H1 (cell line): ENCODE results near the gene IL19. TPM values are rescaled to one million over a fixed set of nuclear protein-coding genes. Genes with fewer than 3 reads are reported as not detected.

Source experiments
- CTCF ChIA-PET: fragments of 300-600 bp; sonication (Branson Sonifier 250); formaldehyde crosslinking; loops from one replicate; lab custom pipeline; 2021; ENCODE audit not compliant: partially characterized antibody; lab: Charles Lee
- POLR2A ChIA-PET: fragments of 300-600 bp; sonication (Branson Sonifier 250); formaldehyde crosslinking; loops from one replicate; lab custom pipeline; 2021; ENCODE audit warnings: inconsistent platforms; ENCODE audit not compliant: partially characterized antibody; lab: Charles Lee
- DNase-seq, 2 experiments: peaks; one replicate each; pipeline versions ENCODE4 v3.0.0 to v3.0.0-alpha.2; 2010 to 2022; ENCODE audit warnings: low spot score in 2 of 2, low read depth in 1 of 2, mixed read lengths in 1 of 2
- FAIRE-seq: peaks from 2 replicates; lab custom pipeline; 2011; peaks lifted over from hg19 to GRCh38; lab: Jason Lieb, UNC
- H2AFZ ChIP-seq: 2 replicates; pipeline ENCODE4 v1.8.1; 2012; ENCODE audit warnings: low read length, inconsistent platforms
- H2AK5ac ChIP-seq: 2 replicates; pipeline ENCODE4 v1.6.1; 2013; ENCODE audit warnings: low read depth, low read length
- H2BK120ac ChIP-seq: replicated peaks from 2 replicates; pipeline ENCODE3; 2013; ENCODE audit warnings: low read depth, low read length, inconsistent platforms
- H2BK12ac ChIP-seq: 2 replicates; pipeline ENCODE4 v1.6.1; 2013; ENCODE audit warnings: low read depth, low read length
- H2BK15ac ChIP-seq: 2 replicates; pipeline ENCODE4 v1.6.1; 2013; ENCODE audit warnings: low read length
- H2BK20ac ChIP-seq: 2 replicates; pipeline ENCODE4 v1.6.1; 2013; ENCODE audit warnings: low read length
- H2BK5ac ChIP-seq: 2 replicates; pipeline ENCODE4 v1.6.1; 2013; ENCODE audit warnings: low read depth, low read length
- H3K14ac ChIP-seq: 2 replicates; pipeline ENCODE4 v1.6.1; 2013; ENCODE audit warnings: inconsistent platforms; ENCODE audit not compliant: insufficient read length
- H3K18ac ChIP-seq: 2 replicates; pipeline ENCODE4 v1.6.1; 2013; ENCODE audit warnings: low read length; ENCODE audit errors: extremely low read depth
- H3K23ac ChIP-seq: 2 replicates; pipeline ENCODE4 v1.6.1; 2013; ENCODE audit warnings: inconsistent platforms; ENCODE audit not compliant: insufficient read length
- H3K23me2 ChIP-seq: 2 replicates; pipeline ENCODE4 v1.6.1; 2013; ENCODE audit warnings: low read depth, low read length
- H3K27ac ChIP-seq: 2 replicates; pipeline ENCODE4 v1.6.1; 2011; ENCODE audit warnings: low read depth, low read length, inconsistent platforms
- H3K27me3 ChIP-seq, 4 experiments: replicated peaks in 1 of 4; 1 replicate in 1 of 4; 2 replicates in 3 of 4; pipeline versions ENCODE4 v1.6.1 to v1.8.1; 2011 to 2013; ENCODE audit warnings: low read length in 3 of 4, mild to moderate bottlenecking in 3 of 4, inconsistent platforms in 2 of 4, mixed read lengths in 2 of 4, moderate library complexity in 1 of 4; ENCODE audit not compliant: control insufficient read depth in 3 of 4, insufficient read depth in 3 of 4; ENCODE audit errors: extremely low read depth in 1 of 4
- H3K36me3 ChIP-seq, 4 experiments: 2 replicates each; pipeline versions ENCODE4 v1.6.1 to v1.8.1; 2011 to 2013; ENCODE audit warnings: mild to moderate bottlenecking in 4 of 4, low read length in 3 of 4, moderate library complexity in 2 of 4, control low read depth in 1 of 4, inconsistent platforms in 1 of 4; ENCODE audit not compliant: insufficient read depth in 4 of 4, control insufficient read depth in 2 of 4
- H3K4ac ChIP-seq: replicated peaks from 2 replicates; pipeline ENCODE3; 2013; ENCODE audit warnings: low read length, low read depth, mixed read lengths, inconsistent platforms; ENCODE audit not compliant: insufficient read length
- H3K4me1 ChIP-seq, 4 experiments: replicated peaks in 1 of 4; 1 replicate in 1 of 4; 2 replicates in 3 of 4; pipeline versions ENCODE4 v1.6.1 to v1.8.1; 2011 to 2013; ENCODE audit warnings: low read length in 3 of 4, inconsistent platforms in 2 of 4, mixed read lengths in 1 of 4; ENCODE audit not compliant: insufficient read depth in 4 of 4, control insufficient read depth in 3 of 4
- H3K4me2 ChIP-seq, 2 experiments: 2 replicates each; pipeline versions ENCODE4 v1.6.1 to v1.8.1; 2011 to 2013; ENCODE audit warnings: low read depth in 2 of 2, low read length in 2 of 2, control low read depth in 1 of 2, inconsistent platforms in 1 of 2, mild to moderate bottlenecking in 1 of 2; ENCODE audit not compliant: insufficient read depth in 1 of 2
- H3K4me3 ChIP-seq, 4 experiments: fragments of 200-600, 300-600 bp in 1 of 4; sonication (generic), shearing (Covaris generic), sonication (Bioruptor Twin) in 1 of 4; 2 replicates each; pipeline versions ENCODE4 v1.5.1 to v1.8.1; 2011 to 2016; ENCODE audit warnings: low read length in 4 of 4, low read depth in 3 of 4, control low read depth in 2 of 4, inconsistent platforms in 2 of 4, mild to moderate bottlenecking in 2 of 4, mixed read lengths in 1 of 4, moderate library complexity in 1 of 4; ENCODE audit not compliant: insufficient read depth in 2 of 4; ENCODE audit errors: extremely low read depth in 1 of 4
- H3K56ac ChIP-seq: replicated peaks from 2 replicates; pipeline ENCODE3; 2013; ENCODE audit warnings: low read depth, mild to moderate bottlenecking, mixed read lengths, low read length, inconsistent platforms; ENCODE audit not compliant: insufficient read length
- H3K79me1 ChIP-seq: 2 replicates; pipeline ENCODE4 v1.6.1; 2013; ENCODE audit warnings: low read depth, low read length, control low read depth
- H3K79me2 ChIP-seq, 2 experiments: 2 replicates each; pipeline versions ENCODE4 v1.6.1 to v1.8.1; 2012 to 2013; ENCODE audit warnings: low read length in 2 of 2, mild to moderate bottlenecking in 2 of 2, inconsistent platforms in 1 of 2; ENCODE audit not compliant: insufficient read depth in 2 of 2, control insufficient read depth in 1 of 2
- H3K9ac ChIP-seq, 4 experiments: replicated peaks in 1 of 4; 1 replicate in 1 of 4; 2 replicates in 3 of 4; pipeline versions ENCODE4 v1.6.1 to v1.8.1; 2011 to 2013; ENCODE audit warnings: low read depth in 3 of 4, low read length in 3 of 4, control low read depth in 2 of 4, mild to moderate bottlenecking in 2 of 4, moderate library complexity in 2 of 4, inconsistent platforms in 1 of 4; ENCODE audit errors: extremely low read depth in 1 of 4
- H3K9me3 ChIP-seq, 2 experiments: 2 replicates each; pipeline versions ENCODE4 v1.6.1 to v1.8.1; 2012 to 2013; ENCODE audit warnings: mild to moderate bottlenecking in 2 of 2, moderate library complexity in 2 of 2, control low read depth in 1 of 2, inconsistent platforms in 1 of 2, low read depth in 1 of 2, low read length in 1 of 2, mixed read lengths in 1 of 2; ENCODE audit not compliant: insufficient read depth in 2 of 2
- H4K20me1 ChIP-seq, 2 experiments: replicated peaks in 1 of 2; 2 replicates each; pipeline versions ENCODE3 to v1.8.1; 2011 to 2013; ENCODE audit warnings: inconsistent platforms in 2 of 2, low read length in 2 of 2, mild to moderate bottlenecking in 1 of 2; ENCODE audit not compliant: insufficient read depth in 2 of 2, control insufficient read depth in 1 of 2
- H4K5ac ChIP-seq: 2 replicates; pipeline ENCODE4 v1.6.1; 2013; ENCODE audit warnings: low read length, low read depth, mixed read lengths, inconsistent platforms; ENCODE audit not compliant: insufficient read length
- H4K8ac ChIP-seq: 2 replicates; pipeline ENCODE4 v1.8.0; 2013; ENCODE audit warnings: mild to moderate bottlenecking, moderate library complexity, low read length, inconsistent platforms; ENCODE audit not compliant: insufficient read depth; ENCODE audit errors: extremely low read depth
- H4K91ac ChIP-seq: replicated peaks from 2 replicates; pipeline ENCODE3; 2013; ENCODE audit warnings: low read length, mixed read lengths, inconsistent platforms; ENCODE audit not compliant: insufficient read length
- KDM1A ChIP-seq: fragments of 200-600, 300-600 bp; sonication (generic); IDR thresholded peaks from 2 replicates; pipeline ENCODE4 v1.7.1; 2016; ENCODE audit warnings: mild to moderate bottlenecking, low read length, borderline replicate concordance
- TCF12 ChIP-seq: IDR thresholded peaks from 2 replicates; pipeline ENCODE4 v1.6.1; 2011; ENCODE audit warnings: low read depth, mild to moderate bottlenecking, low read length
- WGBS, 2 experiments: shearing (Covaris generic) in 1 of 2; methylation state at CpG; one replicate each; pipeline versions ENCODE4 v1.1.6 to v1.1.7; 2013 to 2015; ENCODE audit warnings: low lambda C conversion rate in 2 of 2, mixed read lengths in 2 of 2, inconsistent platforms in 1 of 2, low coverage in 1 of 2, missing lambda C conversion rate in 1 of 2; ENCODE audit not compliant: insufficient replicate concordance in 2 of 2, insufficient coverage in 1 of 2, insufficient read length in 1 of 2; ENCODE audit errors: extremely low coverage in 1 of 2, missing lambda C conversion rate in 1 of 2; 5-methylcytosine and 5-hydroxymethylcytosine counted together
- polyA plus RNA-seq, 7 experiments: library from polyadenylated mRNA; depleted of rRNA in 3 of 7; stranded (reverse) in 5 of 7; unstranded in 2 of 7; fragments of >200 nt in 5 of 7; fragments of 200-250 nt in 2 of 7; gene quantifications; 1 replicate in 5 of 7; 2 replicates in 1 of 7; 4 replicates in 1 of 7; pipeline versions ENCODE4 v1.2.1 to v1.2.3, GENCODE V29; 2011 to 2013; ENCODE audit warnings: missing spikeins in 2 of 7, mixed read lengths in 2 of 7
- total RNA-seq: library from RNA; stranded (reverse); fragmentation: NEBNext Ultra II Directional; extraction: Animal tissue kit (Norgen Biotek cat#: 25700); gene quantifications from 2 replicates; pipeline ENCODE4 v1.2.1, GENCODE V29; 2021

Gene IL19
- total and polyA plus RNA-seq, 2 of the 8 experiments (the other 6 are each of a cell fraction or from before 2014, with no cell fraction given): not detected

- CTCF ChIA-PET: interaction anchor here (0.7 to 3.3 kb wide), 12 partner anchors 11 to 161 kb away, joined by 3 to 13 read pairs (median 4); no protein-coding TSS in a partner anchor
- H3K4me1 ChIP-seq: peaks cover 0 to 7% (median 1%) of the 10 kb centered on the region in 4 experiments; a peak in 2 of 7 replicates
- POLR2A ChIA-PET: no interaction called here
- H3K18ac ChIP-seq: no peak overlapping the region
- H3K23me2 ChIP-seq: no peaks in the 10 kb centered on the region
- no peak overlapping the region for H3K4ac ChIP-seq
- H3K4me3 ChIP-seq: no peak overlapping the region
- no peaks in the 10 kb centered on the region for H3K9me3 ChIP-seq
- 78% methylated on average over 4 of the region's 4 CpGs; no CpG with 5 or more reads in 1 of the 2 experiments for WGBS, 2 experiments
- H2BK12ac ChIP-seq: no peak overlapping the region
- H2AK5ac ChIP-seq: no peak overlapping the region; the same call in 1 of the 2 replicates
- H3K56ac ChIP-seq: no peak overlapping the region
- no peak overlapping the region; the same call in 1 of the 2 replicates for H2BK5ac ChIP-seq
- H4K8ac ChIP-seq: peak overlapping the region; percentile 36; the same call in 1 of the 2 replicates
- H3K79me2 ChIP-seq: no peaks in the 10 kb centered on the region
- no peak overlapping the region for H2BK15ac ChIP-seq
- DNase-seq (no peak), FAIRE-seq (no peak)
- 0 out of 2 replicates have a peak overlapping the region, but pooled peaks have one; percentile 61 for H2AFZ ChIP-seq
- H4K20me1 ChIP-seq: no peaks in the 10 kb centered on the region
- H3K79me1 ChIP-seq: no peaks in the 10 kb centered on the region
- H3K27me3 ChIP-seq: no peaks in the 10 kb centered on the region
- no peak overlapping the region for H2BK120ac ChIP-seq
- no peaks in the 10 kb centered on the region for H3K36me3 ChIP-seq
- H3K9ac ChIP-seq: no peak overlapping the region
- no peak overlapping the region for H4K91ac ChIP-seq
- H3K4me2 ChIP-seq: no peak overlapping the region
- H3K14ac ChIP-seq: no peak overlapping the region
- H3K27ac ChIP-seq: no peak overlapping the region
- H3K23ac ChIP-seq: no peak overlapping the region
- no peak for TF ChIP-seq KDM1A
- 0 out of 2 replicates have a peak, but pooled peaks have one; percentile 51 for TF ChIP-seq TCF12
- no peak overlapping the region for H4K5ac ChIP-seq
- H2BK20ac ChIP-seq: no peak overlapping the region
These were observed 50.9 kb downstream of the IL19 start for GRCh38 chr1:206821493-206821892.
